K562 (cell line): ENCODE results near the gene CCDC93. TPM values are rescaled to one million over a fixed set of nuclear protein-coding genes. Genes with fewer than 3 reads are reported as not detected.

Experiments used
- ATAC-seq: fragments of 200-7000 bp; cut with Tn5 transposase; 3 replicates; pipeline ENCODE4 v1.9.1; 2020; ENCODE audit warnings: moderate library complexity
- BruUV-seq: library from RNA; stranded (reverse); fragments of 400-500 nt; replicated peaks from 2 replicates; lab custom pipeline; 2021; lab: Mats Ljungman, UMichigan
- CTCF ChIA-PET: fragments of 300-600 bp; formaldehyde crosslinking; extraction: SDS; loops from one replicate; lab custom pipeline; 2021; ENCODE audit warnings: low intra/inter-chr PET ratio; lab: Yijun Ruan, JAX
- POLR2A ChIA-PET: fragments of 300-600, 350-650 bp; sonication (Branson Sonifier 250); formaldehyde crosslinking; extraction: SDS; loops from one replicate; lab custom pipeline; 2021; ENCODE audit warnings: antibody characterized with exemption, inconsistent platforms; lab: Yijun Ruan, JAX
- DNase-seq, 4 experiments: peaks; one replicate each; pipeline versions ENCODE4 v3.0.0 to v3.0.0-alpha.2; 2011 to 2018; ENCODE audit warnings: low spot score in 3 of 4, mixed read lengths in 3 of 4; ENCODE audit errors: extremely low read depth in 1 of 4
- FAIRE-seq: peaks from 2 replicates; lab custom pipeline; 2011; peaks lifted over from hg19 to GRCh38; lab: Jason Lieb, UNC
- H2AFZ ChIP-seq: 2 replicates; pipeline ENCODE4 v1.6.0; 2011; ENCODE audit warnings: low read depth, low read length, control low read depth, inconsistent platforms
- H3K27ac ChIP-seq: fragments of 200-600 bp; 3 replicates; pipeline ENCODE4 v1.8.0; 2011; ENCODE audit warnings: low read depth, mild to moderate bottlenecking, control low read depth, inconsistent platforms, low read length, moderate library complexity, mixed read lengths; ENCODE audit errors: extremely low read depth
- H3K27me3 ChIP-seq, 2 experiments: fragments of 300-600 bp in 1 of 2; 2 replicates in 1 of 2; 3 replicates in 1 of 2; pipeline versions ENCODE4 v1.6.0 to v1.8.0; 2011; ENCODE audit warnings: inconsistent platforms in 2 of 2, low read length in 2 of 2, mild to moderate bottlenecking in 1 of 2, mixed read lengths in 1 of 2, moderate library complexity in 1 of 2; ENCODE audit not compliant: control insufficient read depth in 2 of 2, insufficient read depth in 2 of 2
- H3K36me3 ChIP-seq: fragments of 300-600 bp; 3 replicates; pipeline ENCODE4 v1.8.0; 2011; ENCODE audit warnings: mild to moderate bottlenecking, low read length, inconsistent platforms; ENCODE audit not compliant: control insufficient read depth, insufficient read depth
- H3K4me1 ChIP-seq, 2 experiments: fragments of 200-600 bp in 1 of 2; replicated peaks in 1 of 2; 2 replicates in 1 of 2; 3 replicates in 1 of 2; pipeline versions ENCODE4 v1.5.1 to v1.8.0; 2011; ENCODE audit warnings: inconsistent platforms in 2 of 2, low read length in 2 of 2, mild to moderate bottlenecking in 1 of 2, mixed read lengths in 1 of 2, moderate library complexity in 1 of 2; ENCODE audit not compliant: control insufficient read depth in 2 of 2, insufficient read depth in 2 of 2
- H3K4me2 ChIP-seq: 2 replicates; pipeline ENCODE4 v1.6.1; 2011; ENCODE audit warnings: low read length, control low read depth, inconsistent platforms, mixed read lengths; ENCODE audit not compliant: insufficient read depth
- H3K4me3 ChIP-seq: fragments of 200-600 bp; sonication (generic), shearing (Covaris generic); 2 replicates; pipeline ENCODE4 v1.5.1; 2016; ENCODE audit warnings: control low read depth, inconsistent platforms
- H3K79me2 ChIP-seq: fragments of 200-600 bp; 3 replicates; pipeline ENCODE4 v1.8.0; 2011; ENCODE audit warnings: low read length, inconsistent platforms; ENCODE audit not compliant: control insufficient read depth, insufficient read depth
- H3K9ac ChIP-seq, 2 experiments: 2 replicates each; pipeline versions ENCODE4 v1.6.0 to v1.6.1; 2011; ENCODE audit warnings: low read depth in 2 of 2, low read length in 2 of 2, control low read depth in 1 of 2, inconsistent platforms in 1 of 2, mild to moderate bottlenecking in 1 of 2, mixed read lengths in 1 of 2; ENCODE audit not compliant: insufficient read depth in 1 of 2
- H3K9me1 ChIP-seq: one replicate; pipeline ENCODE4 v1.6.0; 2011; ENCODE audit warnings: inconsistent platforms, mild to moderate bottlenecking, low read length, moderate library complexity; ENCODE audit not compliant: control insufficient read depth, insufficient read depth
- H3K9me3 ChIP-seq: replicated peaks from 2 replicates; pipeline ENCODE4 v1.5.1; 2011; ENCODE audit warnings: low read depth, low read length, inconsistent platforms; ENCODE audit not compliant: control insufficient read depth, insufficient read depth
- H4K20me1 ChIP-seq: replicated peaks from 2 replicates; pipeline ENCODE4 v1.6.1; 2011; ENCODE audit warnings: low read length, inconsistent platforms, mixed read lengths; ENCODE audit not compliant: control insufficient read depth, insufficient read depth
- HDGF ChIP-seq: fragments of 450-650 bp; IDR thresholded peaks from 2 replicates; pipeline ENCODE4 v1.6.1; 2016
- WGBS: fragments of 100-300 bp; shearing (Covaris generic); methylation state at CpG from one replicate; pipeline ENCODE4 v1.1.6; 2016; ENCODE audit warnings: low coverage, mixed read lengths; ENCODE audit not compliant: insufficient coverage; ENCODE audit errors: missing lambda C conversion rate; 5-methylcytosine and 5-hydroxymethylcytosine counted together
- in situ Hi-C: fragments of 300-500 bp; cut with MboI; formaldehyde crosslinking; loops from 4 replicates; pipeline ENCODE4 v1.15.0; 2018; ENCODE audit warnings: inconsistent platforms, mixed read lengths
- intact Hi-C: fragments of 100-400 bp; cut with micrococcal nuclease; formaldehyde crosslinking; loops from 2 replicates; pipeline ENCODE4 v1.14.2; 2022
- polyA plus RNA-seq, 8 experiments: library from polyadenylated mRNA; depleted of rRNA in 4 of 8; stranded (reverse) in 5 of 8; unstranded in 3 of 8; fragments of >200 nt; fragmentation: Nextera tagmentation in 2 of 8; fragmentation: Illumina TruSeq in 1 of 8; extraction: Ambion mirVana in 2 of 8; extraction: Trizol in 1 of 8; gene quantifications; 2 replicates each; pipeline versions ENCODE4 v1.2.1 to v1.2.3, GENCODE V29; 2011 to 2014; ENCODE audit warnings: inconsistent platforms in 1 of 8, missing spikeins in 1 of 8
- total RNA-seq, 7 experiments: library from RNA; depleted of rRNA in 6 of 7; stranded (reverse); fragments of >200 nt in 6 of 7; fragmentation: Illumina TruSeq in 2 of 7; extraction: Trizol in 2 of 7; gene quantifications; 2 replicates each; pipeline versions ENCODE4 v1.2.1 to v1.2.3, GENCODE V29; 2011 to 2021; ENCODE audit warnings: low replicate concordance in 1 of 7
- TF ChIP-seq, protein P1 (sequence below): sonication (generic); formaldehyde crosslinking; IDR thresholded peaks from 2 replicates; pipeline ENCODE4 v1.8.0; 2022; ENCODE audit warnings: mild to moderate bottlenecking, missing genetic modification reagents
- TF ChIP-seq, protein P2 (sequence below): fragments of 450-650 bp; IDR thresholded peaks from 2 replicates; pipeline ENCODE4 v1.6.1; 2018; ENCODE audit warnings: mild to moderate bottlenecking, low read depth; ENCODE audit not compliant: partially characterized antibody

CCDC93 gene
- total and polyA plus RNA-seq, 9 of the 15 experiments (the other 6 are each of a cell fraction or from before 2014, with no cell fraction given): 3.3 to 19.3 (median 12.4) TPM

DNA sequence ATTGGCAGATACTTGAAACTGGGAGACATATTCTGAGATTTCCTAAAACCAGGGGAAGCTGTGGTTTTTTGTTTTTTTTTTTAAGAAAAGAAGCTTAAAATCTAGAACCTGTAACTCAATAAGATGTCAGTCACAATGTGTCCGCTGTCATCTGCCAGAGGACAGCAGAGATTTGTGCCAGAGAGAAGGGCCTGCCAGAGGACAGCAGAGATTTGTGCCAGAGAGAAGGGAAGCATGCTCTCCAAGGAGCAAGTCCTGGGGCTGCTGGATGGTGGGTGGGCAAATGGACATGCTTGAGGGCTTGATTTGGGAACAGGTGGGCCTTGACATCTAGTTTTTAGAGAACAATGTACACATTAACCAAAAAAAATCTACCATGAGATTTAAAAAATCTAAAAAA, 77.9 kb downstream of the CCDC93 start:
- POLR2A ChIA-PET: no interaction called here
- Histone ChIP-seq H3K79me2 (no peaks in the 10 kb centered on the region), H3K4me3 (no peak overlapping the region), H3K27ac (no peak overlapping the region), H3K9me3 (no peaks in the 10 kb centered on the region), H3K9ac (no peak overlapping the region), H3K36me3 (peaks cover 95% of the 10 kb centered on the region; the same call in 2 of the 3 replicates), H3K4me1 (no peaks in the 10 kb centered on the region), H3K27me3 (no peaks in the 10 kb centered on the region), H4K20me1 (no peaks in the 10 kb centered on the region), H3K9me1 (no peaks in the 10 kb centered on the region), H2AFZ (no peak overlapping the region), H3K4me2 (no peak overlapping the region)
- no peak for TF ChIP-seq HDGF
- TF ChIP-seq, protein P1, sequence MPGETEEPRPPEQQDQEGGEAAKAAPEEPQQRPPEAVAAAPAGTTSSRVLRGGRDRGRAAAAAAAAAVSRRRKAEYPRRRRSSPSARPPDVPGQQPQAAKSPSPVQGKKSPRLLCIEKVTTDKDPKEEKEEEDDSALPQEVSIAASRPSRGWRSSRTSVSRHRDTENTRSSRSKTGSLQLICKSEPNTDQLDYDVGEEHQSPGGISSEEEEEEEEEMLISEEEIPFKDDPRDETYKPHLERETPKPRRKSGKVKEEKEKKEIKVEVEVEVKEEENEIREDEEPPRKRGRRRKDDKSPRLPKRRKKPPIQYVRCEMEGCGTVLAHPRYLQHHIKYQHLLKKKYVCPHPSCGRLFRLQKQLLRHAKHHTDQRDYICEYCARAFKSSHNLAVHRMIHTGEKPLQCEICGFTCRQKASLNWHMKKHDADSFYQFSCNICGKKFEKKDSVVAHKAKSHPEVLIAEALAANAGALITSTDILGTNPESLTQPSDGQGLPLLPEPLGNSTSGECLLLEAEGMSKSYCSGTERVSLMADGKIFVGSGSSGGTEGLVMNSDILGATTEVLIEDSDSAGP (CRISPR knock-in tag): no peak
- TF ChIP-seq, protein P2, sequence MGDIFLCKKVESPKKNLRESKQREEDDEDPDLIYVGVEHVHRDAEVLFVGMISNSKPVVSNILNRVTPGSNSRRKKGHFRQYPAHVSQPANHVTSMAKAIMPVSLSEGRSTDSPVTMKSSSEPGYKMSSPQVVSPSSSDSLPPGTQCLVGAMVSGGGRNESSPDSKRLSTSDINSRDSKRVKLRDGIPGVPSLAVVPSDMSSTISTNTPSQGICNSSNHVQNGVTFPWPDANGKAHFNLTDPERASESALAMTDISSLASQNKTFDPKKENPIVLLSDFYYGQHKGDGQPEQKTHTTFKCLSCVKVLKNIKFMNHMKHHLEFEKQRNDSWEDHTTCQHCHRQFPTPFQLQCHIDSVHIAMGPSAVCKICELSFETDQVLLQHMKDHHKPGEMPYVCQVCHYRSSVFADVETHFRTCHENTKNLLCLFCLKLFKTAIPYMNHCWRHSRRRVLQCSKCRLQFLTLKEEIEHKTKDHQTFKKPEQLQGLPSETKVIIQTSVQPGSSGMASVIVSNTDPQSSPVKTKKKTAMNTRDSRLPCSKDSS: no peak
- FAIRE-seq: no peak
- WGBS: 0% methylated on average over 1 of the region's 1 CpG
- intact Hi-C loops: no loop called here
- CTCF ChIA-PET: no interaction called here
- ATAC-seq: no peak
- no peak for DNase-seq
- no TSS peak for BruUV-seq
- in situ Hi-C loops: no loop called here
